Measurements from ENCODE around the gene CARD11. TPM values are rescaled to one million over a fixed set of nuclear protein-coding genes. Genes with fewer than 3 reads are reported as not detected.
"Not testable (repeated sequence)": the region's sequence is repeated elsewhere in the genome, so short reads cannot be mapped to it uniquely, and the experiment has no call there.

The CARD11 gene
- total RNA-seq, 1 donor from 2014 or later: 6.3 TPM

- no peak for DNase-seq (ENCODE audit: low read depth)
- no peak for TF ChIP-seq CTCF (IDR thresholded peaks at IDR 0.05; ENCODE audit: insufficient read depth, low read length, severe bottlenecking)
- no peak for FAIRE-seq
- Histone ChIP-seq H3K27me3 (ENCODE audit: control insufficient read depth, insufficient read depth, low read length) (no peaks in the 10 kb centered on the region), H3K36me3 (ENCODE audit: control insufficient read depth, insufficient read depth, low read length) (no peaks in the 10 kb centered on the region), H3K4me3 (ENCODE audit: low read depth, low read length) (no peak overlapping the region)
Observed at GRCh38 chr7:3055626-3056025, 12.0 kb upstream of the CARD11 start.

GRCh38 chr7:3042861-3043489 lies 692 bp downstream of the CARD11 start:
- no peaks in the 10 kb centered on the region for H3K27me3 ChIP-seq (ENCODE audit: control insufficient read depth, insufficient read depth, low read length)
- DNase-seq (ENCODE audit: low read depth) (peak; percentile 36), FAIRE-seq (no peak)
- TF ChIP-seq CTCF (IDR thresholded peaks at IDR 0.05; ENCODE audit: insufficient read depth, low read length, severe bottlenecking): no peak
- H3K4me3 ChIP-seq (ENCODE audit: low read depth, low read length): peak overlapping the region; percentile 41
- no peaks in the 10 kb centered on the region for H3K36me3 ChIP-seq (ENCODE audit: control insufficient read depth, insufficient read depth, low read length)

GRCh38 chr7:3041986-3042675 lies 1.5 kb downstream of the CARD11 start:
- H3K4me3 ChIP-seq (ENCODE audit: low read depth, low read length): no peak overlapping the region
- DNase-seq (ENCODE audit: low read depth): no peak
- FAIRE-seq: no peak

GRCh38 chr7:3039787-3040186 lies 3.9 kb downstream of the CARD11 start:
- TF ChIP-seq CTCF (IDR thresholded peaks at IDR 0.05; ENCODE audit: insufficient read depth, low read length, severe bottlenecking): no peak
- H3K36me3 ChIP-seq (ENCODE audit: control insufficient read depth, insufficient read depth, low read length): no peaks in the 10 kb centered on the region
- DNase-seq (ENCODE audit: low read depth): no peak
- FAIRE-seq: peak; percentile 13
- no peak overlapping the region for H3K4me3 ChIP-seq (ENCODE audit: low read depth, low read length)
- H3K27me3 ChIP-seq (ENCODE audit: control insufficient read depth, insufficient read depth, low read length): no peaks in the 10 kb centered on the region

More at GRCh38 chr7:3041986-3042675, 1.5 kb downstream of the CARD11 start:
- no peak for TF ChIP-seq CTCF (IDR thresholded peaks at IDR 0.05; ENCODE audit: insufficient read depth, low read length, severe bottlenecking)
- Histone ChIP-seq H3K36me3 (ENCODE audit: control insufficient read depth, insufficient read depth, low read length) (no peaks in the 10 kb centered on the region), H3K27me3 (ENCODE audit: control insufficient read depth, insufficient read depth, low read length) (no peaks in the 10 kb centered on the region)

- H3K27me3 ChIP-seq (ENCODE audit: control insufficient read depth, insufficient read depth, low read length); FAIRE-seq; H3K4me3 ChIP-seq (ENCODE audit: low read depth, low read length); DNase-seq (ENCODE audit: low read depth); H3K36me3 ChIP-seq (ENCODE audit: control insufficient read depth, insufficient read depth, low read length): not testable (repeated sequence)
Observed at GRCh38 chr7:3038011-3038410, 5.7 kb downstream of the CARD11 start.

- FAIRE-seq (no peak), DNase-seq (ENCODE audit: low read depth) (no peak)
- Histone ChIP-seq H3K36me3 (ENCODE audit: control insufficient read depth, insufficient read depth, low read length) (no peaks in the 10 kb centered on the region), H3K27me3 (ENCODE audit: control insufficient read depth, insufficient read depth, low read length) (no peaks in the 10 kb centered on the region), H3K4me3 (ENCODE audit: low read depth, low read length) (no peak overlapping the region)
- no peak for TF ChIP-seq CTCF (IDR thresholded peaks at IDR 0.05; ENCODE audit: insufficient read depth, low read length, severe bottlenecking)
Observed at GRCh38 chr7:3037259-3037658, 6.4 kb downstream of the CARD11 start.
